GM21526 (cell line): ENCODE measurements around the gene MRPL53.
"Not testable (repeated sequence)": the region's sequence is repeated elsewhere in the genome, so short reads cannot be mapped to it uniquely, and the experiment has no call there.

Source experiments
- ATAC-seq: cut with Tn5 transposase; IDR thresholded peaks from one replicate; pipeline ENCODE4 v1.9.1; 2021; ENCODE audit warnings: moderate library complexity; ENCODE audit not compliant: unreplicated experiment, low FRiP score

The MRPL53 gene

GRCh38 chr2:74502720-74503505 is 30.4 kb upstream of the MRPL53 start:
- no peak for ATAC-seq

- ATAC-seq = no peak
Observed at GRCh38 chr2:74502147-74502719, 29.8 kb upstream of the MRPL53 start.

GRCh38 chr2:74501335-74502071 is 29.0 kb upstream of the MRPL53 start:
- no peak for ATAC-seq

GRCh38 chr2:74500578-74500946 is 28.1 kb upstream of the MRPL53 start:
- ATAC-seq = no peak

GRCh38 chr2:74499940-74500577 is 27.6 kb upstream of the MRPL53 start:
- no peak for ATAC-seq

- no peak for ATAC-seq
Observed at GRCh38 chr2:74499267-74499939, 26.9 kb upstream of the MRPL53 start, which contains the start of gene LBX2. Gene LBX2, minus strand, starts transcription at chr2:74499603. Its CDS starts 66 bp downstream, at chr2:74499537.

- no peak for ATAC-seq
Observed at GRCh38 chr2:74498500-74499266, 26.2 kb upstream of the MRPL53 start.

GRCh38 chr2:74497777-74498499 is 25.5 kb upstream of the MRPL53 start:
- ATAC-seq = no peak

- no peak for ATAC-seq
Observed at GRCh38 chr2:74496997-74497776, 24.7 kb upstream of the MRPL53 start.

- no peak for ATAC-seq
Observed at GRCh38 chr2:74495440-74495839, 23.0 kb upstream of the MRPL53 start.

- ATAC-seq = no peak
Observed at GRCh38 chr2:74493546-74493945, 21.1 kb upstream of the MRPL53 start.

GRCh38 chr2:74491648-74492544 is 19.4 kb upstream of the MRPL53 start:
- no peak for ATAC-seq

GRCh38 chr2:74489906-74490305 is 17.4 kb upstream of the MRPL53 start:
- no peak for ATAC-seq

- ATAC-seq = no peak
Observed at GRCh38 chr2:74488643-74489481, 16.4 kb upstream of the MRPL53 start.

GRCh38 chr2:74486141-74486540 is 13.7 kb upstream of the MRPL53 start:
- no peak for ATAC-seq

GRCh38 chr2:74483675-74484164 is 11.2 kb upstream of the MRPL53 start:
- ATAC-seq = not testable (repeated sequence)
